ENCODE measurements around the gene TMC8. TPM values are rescaled to one million over a fixed set of nuclear protein-coding genes. Genes with fewer than 3 reads are reported as not detected.

Gene TMC8
- total RNA-seq, 6 donors from 2014 or later, result 10.8 to 65.0 (median 33.8) TPM

DNA sequence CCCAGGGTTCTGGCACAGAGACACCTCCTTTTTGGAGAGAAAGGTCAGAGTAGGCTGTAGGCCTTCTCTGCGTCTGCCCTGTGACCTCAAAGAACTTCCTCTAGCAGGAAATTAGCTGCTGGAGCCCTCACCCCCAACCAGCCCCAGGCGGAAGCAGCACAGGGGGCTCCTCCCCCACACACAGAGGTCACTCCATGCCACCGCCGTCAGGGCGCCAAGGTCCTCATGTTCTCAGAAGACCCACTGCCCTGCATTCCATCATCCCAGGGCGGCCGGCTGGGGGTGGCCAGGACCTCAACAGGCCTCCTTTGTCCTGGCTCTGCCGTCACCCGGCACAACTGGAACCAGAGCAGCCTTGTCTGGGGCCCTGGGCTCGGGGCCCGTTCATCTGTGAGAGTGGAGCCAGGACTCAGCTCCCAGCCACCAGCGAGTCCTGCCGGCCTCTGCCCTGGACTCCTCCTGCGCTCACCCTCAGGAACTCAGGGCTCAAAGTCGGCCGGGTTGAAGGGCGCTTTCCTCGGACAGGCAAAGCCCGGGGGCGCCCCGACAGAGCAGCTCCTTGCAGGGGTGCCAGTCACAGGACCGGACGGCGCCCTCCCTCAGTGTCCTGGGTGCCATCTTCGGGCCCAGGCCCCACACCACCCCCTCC is 3.2 kb upstream of the TMC8 start:
- Histone ChIP-seq H3K9me3 (no peaks in the 10 kb centered on the region), H3K36me3 (peaks cover 14 to 38% (median 34%) of the 10 kb centered on the region in 4 donors), H3K4me1 (peaks cover 57 to 84% (median 77%) of the 10 kb centered on the region in 4 donors), H3K27ac (peak overlapping the region; percentile 88 to 96 (median 90)), H3K4me3 (peak overlapping the region; percentile 78 to 89 (median 83)), H3K27me3 (no peaks in the 10 kb centered on the region)
- WGBS, 2 donors, result 5% methylated on average over 18 of the region's 25 CpGs; no CpG with 5 or more reads in 1 of the 2 donors
- peak; percentile 67 for ATAC-seq (ENCODE audit: low FRiP score in 2 of 2)
- no peak for TF ChIP-seq CTCF (IDR thresholded peaks at IDR 0.05)
- TF ChIP-seq POLR2AphosphoS5 (IDR thresholded peaks at IDR 0.05), result peak in 1 of 2 donors; percentile 69
- TF ChIP-seq EP300 (IDR thresholded peaks at IDR 0.05), result peak in 1 of 4 donors; percentile 24
- peak in 2 of 4 donors; percentile 31 to 69 for TF ChIP-seq POLR2A (IDR thresholded peaks at IDR 0.05)
- DNase-seq, result peak; percentile 87 to 88

GRCh38 chr17:78127888-78128550 is 2.6 kb upstream of the TMC8 start:
- peak; percentile 1 to 20 for ATAC-seq (ENCODE audit: low FRiP score in 2 of 2)
- 0% methylated on average over 3 to 20 of the region's 39 CpGs for WGBS, 2 donors
- DNase-seq, result peak in 1 of 2 donors; percentile 70
- Histone ChIP-seq H3K36me3 (peaks cover 12 to 32% (median 28%) of the 10 kb centered on the region in 4 donors), H3K4me3 (peak overlapping the region; percentile 78 to 89 (median 83)), H3K27ac (peak overlapping the region; percentile 88 to 96 (median 90)), H3K27me3 (no peaks in the 10 kb centered on the region), H3K9me3 (no peaks in the 10 kb centered on the region), H3K4me1 (peaks cover 63 to 90% (median 83%) of the 10 kb centered on the region in 4 donors)
- TF ChIP-seq CTCF (IDR thresholded peaks at IDR 0.05) (peak in 1 of 6 experiments; percentile 6), POLR2AphosphoS5 (IDR thresholded peaks at IDR 0.05) (no peak)

DNA sequence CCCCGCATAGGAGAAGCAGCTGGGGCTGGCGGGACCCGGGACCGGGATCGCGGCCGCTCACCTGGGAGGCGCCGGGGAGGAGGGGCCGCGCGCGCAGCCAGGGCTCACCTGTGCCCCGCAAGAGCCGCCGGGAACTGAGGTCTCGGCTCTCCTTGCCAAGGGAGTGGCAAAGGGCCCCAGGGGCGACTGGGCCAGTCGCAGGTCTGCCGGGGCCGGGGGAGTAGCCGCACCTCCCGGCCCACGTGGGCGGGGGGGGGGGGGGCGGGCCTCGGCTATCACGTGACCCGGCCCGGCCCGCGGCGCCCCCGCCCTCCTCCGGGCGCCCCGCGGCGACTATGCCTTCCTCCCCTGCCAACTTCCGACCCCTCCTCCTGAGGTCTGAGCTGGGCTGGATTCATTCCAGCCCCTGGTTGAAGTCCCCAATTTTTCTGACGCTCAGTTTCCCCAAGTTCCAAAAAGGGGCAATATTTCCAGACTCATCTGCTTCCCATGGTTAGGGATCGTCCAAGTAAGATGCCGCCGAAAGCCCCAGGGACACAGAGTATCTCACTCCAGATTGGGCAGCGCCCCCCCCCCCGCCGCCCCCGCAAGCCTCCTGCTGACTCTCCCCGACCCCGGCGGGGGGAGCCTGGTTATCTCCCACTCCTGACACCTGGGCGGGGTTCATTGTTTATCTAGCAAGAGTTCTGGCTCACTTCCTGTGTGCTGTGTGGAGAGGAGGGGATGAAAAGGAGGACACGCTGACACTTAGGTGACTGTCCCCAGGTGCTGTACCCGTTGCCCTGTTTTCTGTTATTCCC is 1.8 kb upstream of the TMC8 start, which contains the start of gene TMC6:
TMC6 (minus strand) TSS at position 205 of the 800 bp plus-strand sequence. CDS start 1,923 bp downstream, outside the sequence.
- TF ChIP-seq POLR2AphosphoS5 (IDR thresholded peaks at IDR 0.05), result peak; percentile 65 to 72
- TF ChIP-seq CTCF (IDR thresholded peaks at IDR 0.05), result peak in 1 of 6 experiments; percentile 8
- peak in 3 of 4 donors; percentile 12 to 87 (median 85) for TF ChIP-seq POLR2A (IDR thresholded peaks at IDR 0.05)
- TF ChIP-seq EP300 (IDR thresholded peaks at IDR 0.05), result no peak
- peaks cover 67 to 91% (median 85%) of the 10 kb centered on the region in 4 donors for H3K4me1 ChIP-seq
- no peaks in the 10 kb centered on the region for H3K9me3 ChIP-seq
- H3K27me3 ChIP-seq, result no peaks in the 10 kb centered on the region
- H3K27ac ChIP-seq, result peak within 1 kb of the TSS; percentile 88 to 96 (median 90)
- WGBS, 2 donors, result 0 to 7% methylated on average over 10 to 35 of the region's 54 CpGs
- peak; percentile 90 to 92 for DNase-seq
- peak; percentile 1 to 61 for ATAC-seq (ENCODE audit: low FRiP score in 2 of 2)
- H3K4me3 ChIP-seq, result peak within 1 kb of the TSS; percentile 78 to 89 (median 83)
- H3K36me3 ChIP-seq, result peaks cover 11 to 24% (median 21%) of the 10 kb centered on the region in 4 donors

DNA sequence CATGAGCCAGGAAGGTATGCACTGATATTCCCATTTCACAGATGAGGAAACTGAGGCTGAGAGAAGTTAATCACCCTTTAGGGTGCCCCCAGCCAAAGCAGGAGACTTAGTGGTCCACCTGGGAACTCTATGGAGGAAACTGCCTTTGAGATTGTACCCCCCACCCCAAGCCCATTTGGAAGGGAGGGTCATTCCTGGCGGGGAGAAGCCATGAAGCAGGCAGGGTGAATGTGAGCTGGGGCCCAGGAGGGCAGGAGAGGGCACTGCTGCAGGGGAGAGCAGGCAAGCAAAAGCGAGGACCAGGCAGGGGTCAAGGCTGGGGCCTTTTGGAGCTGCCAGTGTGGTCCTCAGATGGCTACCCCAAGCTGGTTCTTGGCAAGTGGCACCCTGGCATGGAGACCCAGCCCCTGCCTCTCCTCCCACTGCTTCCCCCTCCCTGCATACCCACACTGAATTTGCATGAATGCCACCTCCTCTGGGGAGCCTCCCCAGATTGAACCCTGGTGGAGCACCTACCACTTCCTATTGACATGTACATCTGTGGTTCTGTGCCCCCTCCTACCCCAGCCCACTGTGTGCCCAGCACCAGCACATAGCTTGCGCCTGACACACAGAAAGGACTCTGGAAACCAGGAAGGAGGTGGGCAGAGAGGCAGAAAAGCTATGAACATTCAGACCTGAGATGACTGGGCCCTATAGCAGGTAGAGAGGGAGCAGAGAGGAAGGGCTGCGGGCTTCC is 1.1 kb upstream of the TMC8 start:
- no peak for ATAC-seq (ENCODE audit: low FRiP score in 2 of 2)
- Histone ChIP-seq H3K9me3 (no peaks in the 10 kb centered on the region), H3K4me1 (peaks cover 70 to 91% (median 85%) of the 10 kb centered on the region in 4 donors), H3K27ac (peak overlapping the region; percentile 88 to 96 (median 90)), H3K36me3 (peaks cover 4 to 17% (median 13%) of the 10 kb centered on the region in 4 donors), H3K27me3 (no peaks in the 10 kb centered on the region), H3K4me3 (peak overlapping the region in 2 of 4 donors; percentile 78 to 85)
- no peak for TF ChIP-seq POLR2A (IDR thresholded peaks at IDR 0.05)
- no peak for TF ChIP-seq POLR2AphosphoS5 (IDR thresholded peaks at IDR 0.05)
- no peak for TF ChIP-seq CTCF (IDR thresholded peaks at IDR 0.05)
- no peak for TF ChIP-seq EP300 (IDR thresholded peaks at IDR 0.05)
- WGBS, 2 donors, result 72 to 76% methylated on average over 4 of the region's 4 CpGs
- peak in 1 of 2 donors; percentile 42 for DNase-seq

All from upper lobe of left lung (tissue), 6 donors.